Activated naive CD4-positive, alpha-beta T cell treated with anti-CD3 and anti-CD28 coated beads, Interleukin-2, amount 50 U/mL, for 24 hours (primary cell): ENCODE data around the gene TXN.
A peak's percentile ranks its signal among the peaks of the same experiment; 100 is the strongest.
"Not testable (repeated sequence)": the region's sequence is repeated elsewhere in the genome, so short reads cannot be mapped to it uniquely, and the experiment has no call there.

Experiments
- H3K27ac Mint-ChIP-seq: one replicate; pipeline ENCODE4 v1.8.0; 2021; ENCODE audit warnings: mild to moderate bottlenecking, mixed read lengths
- H3K27me3 Mint-ChIP-seq: one replicate; pipeline ENCODE4 v1.8.0; 2021; ENCODE audit warnings: mixed read lengths
- H3K36me3 Mint-ChIP-seq: one replicate; pipeline ENCODE4 v1.8.0; 2021; ENCODE audit warnings: mixed read lengths
- H3K4me1 Mint-ChIP-seq: one replicate; pipeline ENCODE4 v1.8.0; 2021; ENCODE audit warnings: mixed read lengths
- H3K4me3 Mint-ChIP-seq: one replicate; pipeline ENCODE4 v1.8.0; 2021; ENCODE audit warnings: mild to moderate bottlenecking, mixed read lengths
- H3K9me3 Mint-ChIP-seq: one replicate; pipeline ENCODE4 v1.8.0; 2021; ENCODE audit warnings: mixed read lengths

TXN gene

GRCh38 chr9:110270211-110270995, 14.1 kb upstream of the TXN start:
- H3K36me3 Mint-ChIP-seq, result no peaks in the 10 kb centered on the region
- H3K27ac Mint-ChIP-seq, result no peak overlapping the region
- H3K27me3 Mint-ChIP-seq, result no peaks in the 10 kb centered on the region
- H3K4me1 Mint-ChIP-seq, result no peaks in the 10 kb centered on the region
- no peak overlapping the region for H3K4me3 Mint-ChIP-seq
- no peaks in the 10 kb centered on the region for H3K9me3 Mint-ChIP-seq

GRCh38 chr9:110266795-110267194, 10.5 kb upstream of the TXN start:
- Mint-ChIP-seq H3K4me3 (no peak overlapping the region), H3K36me3 (no peaks in the 10 kb centered on the region), H3K27ac (no peak overlapping the region)

GRCh38 chr9:110261632-110262031, 5.3 kb upstream of the TXN start:
- Mint-ChIP-seq H3K9me3 (no peaks in the 10 kb centered on the region), H3K27ac (no peak overlapping the region), H3K27me3 (no peaks in the 10 kb centered on the region), H3K36me3 (no peaks in the 10 kb centered on the region), H3K4me1 (peaks cover 20% of the 10 kb centered on the region), H3K4me3 (no peak overlapping the region)

More at GRCh38 chr9:110266795-110267194, 10.5 kb upstream of the TXN start:
- Mint-ChIP-seq H3K9me3 (no peaks in the 10 kb centered on the region), H3K27me3 (no peaks in the 10 kb centered on the region), H3K4me1 (no peaks in the 10 kb centered on the region)

- Mint-ChIP-seq H3K27me3 (no peaks in the 10 kb centered on the region), H3K27ac (no peak overlapping the region), H3K9me3 (no peaks in the 10 kb centered on the region), H3K36me3 (peaks cover 2% of the 10 kb centered on the region), H3K4me1 (peaks cover 20% of the 10 kb centered on the region), H3K4me3 (no peak overlapping the region)
Observed at GRCh38 chr9:110260911-110261310, 4.6 kb upstream of the TXN start.

- Mint-ChIP-seq H3K36me3 (peaks cover 4% of the 10 kb centered on the region), H3K4me3 (no peak overlapping the region), H3K9me3 (no peaks in the 10 kb centered on the region), H3K27me3 (no peaks in the 10 kb centered on the region), H3K4me1 (peaks cover 25% of the 10 kb centered on the region), H3K27ac (no peak overlapping the region)
Observed at GRCh38 chr9:110259566-110259965, 3.3 kb upstream of the TXN start.

DNA sequence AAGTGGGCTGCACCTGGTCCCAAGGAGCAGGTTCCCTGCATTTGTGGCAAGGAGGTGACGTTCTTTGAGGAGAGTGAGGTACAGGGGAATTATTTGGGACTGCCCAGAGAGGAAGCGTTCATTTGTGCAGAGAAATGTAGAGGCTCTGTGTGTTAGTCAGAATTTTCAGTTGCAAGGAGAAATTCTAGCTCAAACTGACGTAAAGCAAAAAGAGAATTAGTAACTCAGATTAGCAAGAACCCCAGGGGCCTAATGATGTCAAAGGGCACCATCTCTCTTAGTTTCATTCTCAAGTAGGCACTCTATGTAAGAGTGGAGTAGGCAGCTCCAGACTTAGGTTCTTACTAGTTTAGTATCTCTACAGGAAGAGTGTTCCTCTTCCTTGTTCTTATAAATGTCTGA, 2.4 kb upstream of the TXN start:
- Mint-ChIP-seq H3K9me3 (no peaks in the 10 kb centered on the region), H3K27me3 (no peaks in the 10 kb centered on the region), H3K36me3 (peaks cover 4% of the 10 kb centered on the region), H3K27ac (peak overlapping the region; percentile 1), H3K4me3 (no peak overlapping the region), H3K4me1 (peaks cover 29% of the 10 kb centered on the region)

GRCh38 chr9:110257956-110258355, 1.6 kb upstream of the TXN start:
- peaks cover 37% of the 10 kb centered on the region for H3K4me1 Mint-ChIP-seq
- no peaks in the 10 kb centered on the region for H3K27me3 Mint-ChIP-seq
- no peak overlapping the region for H3K27ac Mint-ChIP-seq
- H3K4me3 Mint-ChIP-seq, result no peak overlapping the region
- peaks cover 4% of the 10 kb centered on the region for H3K36me3 Mint-ChIP-seq
- H3K9me3 Mint-ChIP-seq, result no peaks in the 10 kb centered on the region

- no peaks in the 10 kb centered on the region for H3K9me3 Mint-ChIP-seq
- peaks cover 4% of the 10 kb centered on the region for H3K36me3 Mint-ChIP-seq
- peak overlapping the region; percentile 95 for H3K4me3 Mint-ChIP-seq
- no peaks in the 10 kb centered on the region for H3K27me3 Mint-ChIP-seq
- peaks cover 44% of the 10 kb centered on the region for H3K4me1 Mint-ChIP-seq
- H3K27ac Mint-ChIP-seq, result peak overlapping the region; percentile 98
Observed at GRCh38 chr9:110257097-110257841, 962 bp upstream of the TXN start.

DNA sequence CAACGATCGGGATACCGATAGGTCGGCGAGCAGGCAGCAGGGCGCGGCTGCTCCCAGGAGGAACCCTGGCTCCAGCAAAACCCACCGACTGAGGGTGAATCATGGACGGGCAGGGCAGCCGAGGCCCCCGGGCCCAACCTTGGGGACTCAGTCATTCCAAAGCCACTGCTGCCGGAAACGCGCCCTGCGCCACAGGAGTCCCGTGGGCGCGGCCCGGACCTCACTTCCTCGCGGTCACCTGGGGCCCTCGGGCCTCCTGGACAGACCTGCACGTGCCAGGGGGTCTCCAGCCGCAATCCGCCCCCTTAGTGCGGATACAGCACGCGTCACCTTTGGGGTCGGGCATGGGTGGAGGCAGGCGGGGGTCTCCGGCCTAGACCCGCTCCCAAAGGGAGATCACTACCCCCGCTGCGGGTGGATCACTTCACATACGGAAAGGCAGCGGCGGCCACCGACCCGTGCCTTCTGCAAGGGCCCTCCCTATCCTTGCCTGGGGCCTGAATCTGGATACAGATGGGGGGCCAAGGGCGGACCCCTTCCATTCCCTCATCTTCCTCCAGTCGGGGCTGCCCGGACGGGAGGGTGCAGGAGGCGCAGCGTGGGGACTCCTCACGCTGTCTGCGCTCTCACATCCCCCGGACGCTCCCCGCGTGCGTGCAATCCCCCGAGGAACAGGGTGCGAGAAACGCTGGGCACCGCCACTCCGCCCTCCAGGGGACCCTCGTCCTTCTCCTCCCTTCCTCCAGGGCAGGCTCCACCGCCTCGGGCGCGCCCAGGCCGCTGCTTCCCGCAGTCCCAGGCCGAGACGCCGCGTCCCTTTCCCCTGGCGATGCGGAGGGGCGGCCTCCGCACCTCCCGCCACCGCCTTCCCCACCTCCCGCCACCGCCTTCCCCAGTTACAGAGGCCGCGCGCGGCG, 586 bp downstream of the TXN start:
- Mint-ChIP-seq H3K9me3 (no peaks in the 10 kb centered on the region), H3K27me3 (no peaks in the 10 kb centered on the region), H3K36me3 (peaks cover 6% of the 10 kb centered on the region), H3K4me1 (peaks cover 45% of the 10 kb centered on the region), H3K4me3 (peak overlapping the region; percentile 95), H3K27ac (peak overlapping the region; percentile 98)

DNA sequence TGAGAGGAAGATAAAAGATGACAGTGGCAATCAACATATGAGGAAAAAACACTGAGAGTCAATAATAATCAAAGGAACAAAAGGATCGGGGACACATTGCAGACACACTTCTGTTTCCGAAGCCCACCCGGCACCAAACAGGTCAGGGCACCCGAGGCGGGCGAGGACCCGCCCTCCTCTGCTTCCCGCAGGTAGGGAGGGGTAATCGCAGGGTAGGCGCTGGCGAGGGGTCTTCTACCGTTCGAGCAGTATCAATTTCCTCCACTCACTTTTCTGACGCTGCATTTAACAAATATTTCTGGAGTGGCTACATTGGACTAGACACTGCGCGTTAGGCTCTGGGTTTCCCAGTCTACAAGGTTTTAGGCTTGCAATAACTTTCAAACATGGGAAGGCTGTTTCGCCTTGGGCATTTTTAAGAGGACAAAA, 1.3 kb downstream of the TXN start:
- H3K9me3 Mint-ChIP-seq, result no peaks in the 10 kb centered on the region
- H3K27me3 Mint-ChIP-seq, result no peaks in the 10 kb centered on the region
- peaks cover 6% of the 10 kb centered on the region for H3K36me3 Mint-ChIP-seq
- peak overlapping the region; percentile 96 for H3K27ac Mint-ChIP-seq
- H3K4me3 Mint-ChIP-seq, result peak overlapping the region; percentile 95
- H3K4me1 Mint-ChIP-seq, result peaks cover 45% of the 10 kb centered on the region

GRCh38 chr9:110254500-110254899, 1.8 kb downstream of the TXN start:
- H3K36me3 Mint-ChIP-seq, result peaks cover 6% of the 10 kb centered on the region
- no peaks in the 10 kb centered on the region for H3K9me3 Mint-ChIP-seq
- H3K27me3 Mint-ChIP-seq, result no peaks in the 10 kb centered on the region
- H3K4me3 Mint-ChIP-seq, result peak overlapping the region; percentile 95
- H3K4me1 Mint-ChIP-seq, result peaks cover 45% of the 10 kb centered on the region
- H3K27ac Mint-ChIP-seq, result peak overlapping the region; percentile 96

- H3K4me1 Mint-ChIP-seq, result peaks cover 33% of the 10 kb centered on the region
- H3K36me3 Mint-ChIP-seq, result peaks cover 11% of the 10 kb centered on the region
- no peaks in the 10 kb centered on the region for H3K9me3 Mint-ChIP-seq
- H3K27ac Mint-ChIP-seq, result peak overlapping the region; percentile 76
- H3K27me3 Mint-ChIP-seq, result no peaks in the 10 kb centered on the region
- H3K4me3 Mint-ChIP-seq, result peak overlapping the region; percentile 95
Observed at GRCh38 chr9:110252509-110253139, 3.7 kb downstream of the TXN start.

- H3K27me3 Mint-ChIP-seq, H3K9me3 Mint-ChIP-seq, H3K4me3 Mint-ChIP-seq: not testable (repeated sequence)
- Mint-ChIP-seq H3K27ac (peak overlapping the region; percentile 35), H3K4me1 (peaks cover 24% of the 10 kb centered on the region), H3K36me3 (peaks cover 11% of the 10 kb centered on the region)
Observed at GRCh38 chr9:110251770-110252169, 4.5 kb downstream of the TXN start.

GRCh38 chr9:110251212-110251611, 5.1 kb downstream of the TXN start:
- Mint-ChIP-seq H3K4me1 (peaks cover 24% of the 10 kb centered on the region), H3K27me3 (no peaks in the 10 kb centered on the region), H3K36me3 (peaks cover 11% of the 10 kb centered on the region), H3K27ac (no peak overlapping the region), H3K9me3 (no peaks in the 10 kb centered on the region), H3K4me3 (no peak overlapping the region)

DNA sequence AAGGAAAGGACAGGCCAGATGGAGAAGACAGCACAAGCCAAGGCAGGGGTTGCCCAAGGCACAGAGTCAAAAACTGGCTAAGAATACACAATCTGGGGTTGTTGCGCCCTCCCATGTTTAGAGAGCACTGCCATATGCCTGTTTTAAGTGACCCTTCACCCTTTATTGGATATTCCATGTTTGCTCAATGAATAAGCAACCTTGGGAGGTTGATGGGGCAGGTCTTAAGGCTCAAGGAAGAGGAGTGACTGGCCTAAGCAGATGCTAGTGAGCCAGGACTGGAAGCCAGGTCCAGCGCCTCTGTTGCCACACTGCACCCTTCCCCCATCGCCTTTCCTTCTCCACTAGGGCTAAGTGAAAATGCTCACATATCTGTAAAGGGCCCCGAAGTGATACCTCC, 6.7 kb downstream of the TXN start:
- Mint-ChIP-seq H3K9me3 (no peaks in the 10 kb centered on the region), H3K27me3 (no peaks in the 10 kb centered on the region), H3K4me3 (no peak overlapping the region), H3K36me3 (peaks cover 8% of the 10 kb centered on the region), H3K4me1 (peaks cover 20% of the 10 kb centered on the region), H3K27ac (no peak overlapping the region)
